ENCODE data around the gene VAV2.

VAV2 gene

DNA sequence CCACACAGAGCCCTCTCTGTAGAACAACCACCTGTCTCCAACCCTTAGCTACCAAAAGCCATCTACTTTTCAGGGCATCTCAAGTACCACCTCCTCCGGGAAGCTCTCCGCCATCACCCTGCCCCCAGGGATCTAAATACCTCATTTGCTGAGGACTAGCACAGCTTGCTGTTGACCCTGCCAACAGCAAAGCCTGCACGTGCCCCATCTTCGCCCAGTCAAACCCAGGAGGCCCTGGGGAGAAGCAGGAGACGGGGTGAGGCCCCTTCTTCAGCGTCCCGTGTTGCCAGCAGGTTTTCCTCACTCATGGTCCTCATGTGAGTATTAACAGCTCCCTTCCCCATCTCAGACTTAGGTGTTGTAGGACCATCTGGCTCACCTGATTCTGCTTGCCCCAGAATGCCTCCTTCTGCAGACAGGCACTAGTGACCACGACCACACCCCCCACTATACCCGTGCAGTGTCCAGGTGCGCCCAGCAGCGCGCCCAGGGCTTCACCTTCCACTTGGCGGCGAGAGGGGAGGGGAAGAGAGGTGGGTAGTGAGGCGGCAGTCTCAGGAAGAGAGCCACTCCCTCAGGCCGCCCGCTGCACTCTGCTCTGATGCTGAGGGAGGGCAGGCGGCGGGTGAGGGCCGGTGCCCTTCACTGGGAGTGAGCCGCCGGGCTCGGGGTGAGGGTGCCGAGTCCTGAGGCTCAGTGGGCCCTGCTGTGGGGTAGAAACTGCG, 11.1 kb downstream of the VAV2 start:
- no peak for DNase-seq (ENCODE audit: low read depth, low spot score)

GRCh38 chr9:133979921-133980863, 11.9 kb downstream of the VAV2 start:
- no peak for DNase-seq (ENCODE audit: low read depth, low spot score)

GRCh38 chr9:133979273-133979920, 12.7 kb downstream of the VAV2 start:
- no peak for DNase-seq (ENCODE audit: low read depth, low spot score)

DNA sequence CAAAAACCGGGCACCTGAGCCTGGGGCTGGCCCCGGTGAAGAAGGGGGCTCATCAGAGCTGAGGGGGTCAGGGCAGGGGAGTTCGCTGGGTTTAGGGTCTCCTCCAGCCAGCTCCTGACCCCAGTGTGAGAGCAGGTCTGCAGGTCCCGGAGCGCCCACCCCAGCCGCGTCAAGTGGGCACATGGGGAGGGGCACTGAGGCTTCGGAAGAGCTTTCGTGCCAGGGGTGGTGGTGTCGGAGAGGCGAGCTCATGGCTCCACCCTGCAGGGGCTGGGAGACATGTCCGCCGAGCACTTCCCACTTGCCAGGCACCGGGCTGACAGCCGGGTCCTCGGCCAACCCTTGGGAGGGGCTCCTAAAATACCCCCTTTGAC, 13.2 kb downstream of the VAV2 start:
- no peak for DNase-seq (ENCODE audit: low read depth, low spot score)

DNA sequence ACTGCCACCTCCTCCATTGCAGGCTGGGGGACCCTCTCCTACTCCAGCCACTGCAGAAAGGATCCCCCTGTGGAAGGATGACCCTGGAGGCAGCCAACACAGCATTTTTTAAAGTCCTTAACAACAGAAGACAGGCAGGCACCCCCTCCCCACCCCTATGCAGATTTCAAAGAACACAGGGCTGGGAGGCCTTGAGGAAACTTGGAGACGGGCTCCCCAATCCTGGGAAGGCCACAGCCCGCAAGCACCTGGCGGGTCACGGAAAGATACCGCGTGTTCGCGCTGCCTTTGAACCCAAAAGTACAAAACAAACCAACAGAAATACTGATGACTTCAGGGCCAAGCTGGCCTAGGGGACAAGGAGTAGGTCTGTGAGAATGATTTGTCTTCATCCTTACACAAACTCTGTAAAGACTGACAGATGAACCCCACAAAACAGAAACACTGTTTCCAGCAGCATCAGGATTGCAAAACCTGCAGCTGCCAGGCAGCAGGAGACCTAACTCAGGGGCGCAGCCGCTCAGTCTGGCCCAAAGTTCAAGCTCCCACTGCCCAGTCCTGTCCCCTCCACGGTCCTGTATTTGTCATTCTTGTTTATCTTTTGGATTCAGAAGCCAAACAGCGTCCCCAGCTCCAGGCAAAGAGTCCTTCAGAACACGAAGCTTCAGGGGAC, 13.8 kb downstream of the VAV2 start:
- no peak for DNase-seq (ENCODE audit: low read depth, low spot score)

DNA sequence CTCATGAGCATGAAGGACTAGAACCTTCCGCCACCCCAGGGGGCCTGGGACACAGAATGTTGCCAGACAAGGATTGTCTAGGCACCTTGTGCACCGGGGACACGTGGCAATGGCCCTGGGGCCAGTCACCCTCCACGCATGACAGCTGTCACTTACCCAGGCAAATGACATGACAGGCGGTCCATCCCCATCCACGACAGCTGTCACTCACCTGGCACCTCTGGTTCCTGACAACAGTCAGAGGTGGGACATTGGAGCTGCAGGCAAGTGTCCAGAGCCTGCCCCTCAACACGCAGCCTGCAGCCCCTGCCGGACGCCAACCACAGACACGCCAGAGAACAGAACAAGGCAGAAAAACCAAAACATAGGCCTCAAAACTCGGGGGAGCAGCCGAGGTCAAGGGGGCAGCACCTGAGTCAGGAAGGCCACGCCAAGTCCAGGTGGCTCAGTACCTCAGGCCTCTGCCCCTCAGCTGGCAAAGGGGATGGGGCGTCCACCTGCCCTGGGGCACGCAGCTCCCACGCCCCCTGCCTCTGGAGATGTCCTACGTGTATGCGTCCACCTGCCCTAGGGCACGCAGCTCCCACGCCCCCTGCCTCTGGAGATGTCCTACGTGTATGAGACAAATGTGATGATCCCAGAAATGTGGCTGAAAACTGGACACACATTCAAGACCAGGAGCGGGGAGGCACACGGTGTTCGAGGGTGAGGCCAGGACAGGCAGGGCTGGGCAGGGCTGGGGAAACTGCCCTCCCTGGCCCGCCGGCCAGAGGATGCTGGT, 14.5 kb downstream of the VAV2 start:
- DNase-seq (ENCODE audit: low read depth, low spot score): no peak

GRCh38 chr9:133976887-133977286, 15.2 kb downstream of the VAV2 start:
- DNase-seq (ENCODE audit: low read depth, low spot score): no peak

GRCh38 chr9:133976191-133976861, 15.8 kb downstream of the VAV2 start:
- DNase-seq (ENCODE audit: low read depth, low spot score): no peak

GRCh38 chr9:133975511-133975910, 16.6 kb downstream of the VAV2 start:
- DNase-seq (ENCODE audit: low read depth, low spot score): no peak

DNA sequence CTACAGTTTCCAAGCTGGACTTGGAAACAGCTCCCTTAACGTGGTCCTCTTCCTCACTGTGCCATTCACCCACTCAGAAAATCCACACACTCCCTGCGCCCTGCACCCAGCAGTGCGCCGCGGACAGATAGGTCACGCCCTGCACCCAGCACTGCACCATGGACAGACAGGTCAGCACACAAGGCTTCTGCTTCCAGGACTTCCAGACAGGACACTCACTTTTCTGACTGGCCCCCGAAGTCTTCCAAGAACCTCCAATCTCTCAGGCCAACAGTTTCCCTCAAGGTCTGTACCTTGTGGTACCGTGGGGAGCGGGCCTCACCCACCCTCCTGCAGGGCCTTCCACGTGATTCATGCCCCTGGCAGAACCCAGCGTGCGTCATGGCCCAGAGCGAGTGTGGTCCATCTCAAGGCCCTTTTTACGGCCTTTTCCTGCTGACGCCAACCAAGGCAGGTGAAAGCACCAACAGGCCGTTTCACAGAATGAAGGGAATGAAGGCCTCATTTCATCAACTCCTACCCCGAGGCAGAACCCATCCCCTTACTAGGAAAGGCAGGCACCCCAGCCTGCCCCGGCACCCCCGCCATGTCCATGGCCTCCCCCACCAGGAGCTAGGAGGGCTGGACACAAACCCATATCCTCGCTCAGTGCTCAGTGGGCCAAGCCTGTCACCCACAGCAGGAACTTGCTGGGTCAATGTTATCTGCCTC, 17.3 kb downstream of the VAV2 start:
- no peak for DNase-seq (ENCODE audit: low read depth, low spot score)

DNA sequence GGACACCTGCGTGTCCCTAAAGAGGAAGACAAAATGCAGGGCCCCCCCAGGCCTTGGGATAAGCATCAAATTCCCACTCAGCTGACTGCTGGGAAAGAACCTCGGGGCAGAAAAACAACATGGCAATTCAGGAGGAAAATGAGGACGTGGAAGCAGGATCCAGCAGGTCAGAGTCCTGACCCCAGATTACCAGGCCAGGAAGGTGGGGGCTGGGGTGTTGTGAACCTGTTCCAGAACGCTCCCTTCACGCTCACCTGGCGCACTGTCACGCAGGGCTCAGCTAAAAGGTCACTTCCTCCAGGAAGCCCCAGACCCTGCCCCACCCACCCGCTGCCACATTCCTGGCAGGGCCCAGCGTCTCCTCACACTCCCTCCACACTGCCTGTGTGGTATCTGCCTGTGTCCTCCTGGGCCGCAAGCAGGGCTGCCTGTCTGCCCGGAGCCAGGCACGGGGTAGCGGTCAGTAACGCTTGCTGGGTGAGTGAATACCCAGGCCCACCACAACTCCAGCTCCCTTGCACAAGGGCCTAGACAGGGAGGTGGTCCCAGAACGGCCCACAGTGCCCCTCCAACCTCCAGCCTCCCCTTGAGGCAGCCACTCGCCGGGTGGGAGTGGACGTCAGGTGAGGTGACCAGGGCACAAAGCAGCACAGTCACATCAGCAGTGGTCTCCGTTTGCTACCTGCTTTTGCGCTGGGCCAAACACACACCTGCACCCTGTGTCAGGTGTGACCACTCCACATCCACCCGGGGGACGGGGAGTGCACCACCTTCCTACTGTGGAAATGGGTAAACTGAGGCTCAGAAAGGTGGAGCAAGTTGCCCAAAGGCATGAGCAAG, 18.1 kb downstream of the VAV2 start:
- DNase-seq (ENCODE audit: low read depth, low spot score): no peak

DNA sequence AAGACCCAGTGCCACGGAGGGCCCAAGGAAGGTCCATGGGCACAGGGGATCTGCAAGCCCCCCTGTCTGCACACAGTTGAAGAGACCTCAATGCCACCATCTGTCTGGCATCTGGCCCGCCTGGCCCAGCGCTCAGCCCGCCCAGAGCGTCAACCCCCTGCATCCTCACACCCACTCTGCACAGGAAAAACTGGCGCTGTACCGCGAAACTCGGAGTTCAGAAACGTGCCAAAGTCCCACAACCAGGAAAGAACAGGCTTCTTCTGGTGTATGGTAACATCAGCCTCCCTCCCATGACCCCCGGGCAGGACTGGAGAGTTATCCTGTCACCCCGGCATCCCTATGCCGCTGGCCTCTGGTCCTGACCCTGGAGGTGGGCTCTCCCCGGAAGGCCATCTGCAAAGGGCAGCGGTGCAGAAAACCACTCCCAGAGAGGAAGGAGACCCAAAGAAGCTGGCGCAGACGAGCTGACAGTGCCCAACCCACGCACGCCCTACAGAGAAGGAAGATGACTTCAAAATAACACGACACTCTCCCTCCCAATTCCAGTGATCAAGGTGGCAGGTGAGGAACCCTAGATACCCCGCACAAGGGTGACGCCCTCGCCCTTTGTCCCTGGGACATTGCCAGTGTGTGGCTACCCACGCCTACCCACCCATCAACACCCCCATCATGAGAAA, 18.9 kb downstream of the VAV2 start:
- DNase-seq (ENCODE audit: low read depth, low spot score): no peak

DNA sequence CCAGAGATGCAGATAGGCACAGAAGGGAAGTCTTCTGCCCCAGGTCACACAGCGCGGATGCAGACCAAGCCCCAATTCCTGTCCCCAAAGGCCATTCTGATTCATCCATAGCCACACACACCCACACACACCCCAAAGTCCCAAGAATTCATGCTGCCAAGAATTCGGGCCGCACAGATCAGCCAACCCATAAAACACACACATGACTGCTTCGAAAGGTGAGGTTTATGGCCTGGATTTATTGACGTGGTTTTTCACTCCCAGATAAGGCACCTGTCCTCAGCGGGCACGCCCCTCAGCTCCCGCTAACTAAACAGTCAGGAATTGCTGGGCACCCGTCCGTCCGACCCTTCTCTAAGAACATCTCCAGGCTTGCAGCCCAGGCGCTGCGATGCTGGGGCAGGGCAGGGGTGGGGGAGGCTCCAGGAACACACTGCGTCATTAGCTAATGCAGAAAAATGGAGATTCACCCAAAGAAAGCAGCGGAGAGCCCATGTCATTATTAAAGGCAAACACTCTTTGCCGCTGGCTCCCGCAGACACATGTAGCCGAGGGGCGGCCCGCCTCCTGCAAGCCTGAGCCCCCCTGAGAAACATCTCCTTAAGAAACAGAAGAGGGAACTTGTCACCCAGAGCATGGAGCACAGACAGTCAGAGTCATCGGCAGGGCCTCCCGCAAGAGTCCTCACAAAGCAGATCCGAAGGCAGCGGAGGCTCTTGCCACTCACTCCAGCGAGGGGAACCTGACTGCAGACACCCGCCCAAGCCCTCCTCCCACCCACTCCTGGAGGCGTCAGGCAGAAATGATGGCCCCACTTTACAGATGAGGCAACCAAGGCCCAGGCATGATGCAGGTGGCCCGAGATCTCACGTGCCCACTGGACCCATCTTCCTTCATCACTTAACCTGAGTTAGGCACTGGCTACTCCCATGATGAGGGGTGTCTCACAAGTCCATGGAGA, 19.9 kb downstream of the VAV2 start:
- DNase-seq (ENCODE audit: low read depth, low spot score): no peak

DNA sequence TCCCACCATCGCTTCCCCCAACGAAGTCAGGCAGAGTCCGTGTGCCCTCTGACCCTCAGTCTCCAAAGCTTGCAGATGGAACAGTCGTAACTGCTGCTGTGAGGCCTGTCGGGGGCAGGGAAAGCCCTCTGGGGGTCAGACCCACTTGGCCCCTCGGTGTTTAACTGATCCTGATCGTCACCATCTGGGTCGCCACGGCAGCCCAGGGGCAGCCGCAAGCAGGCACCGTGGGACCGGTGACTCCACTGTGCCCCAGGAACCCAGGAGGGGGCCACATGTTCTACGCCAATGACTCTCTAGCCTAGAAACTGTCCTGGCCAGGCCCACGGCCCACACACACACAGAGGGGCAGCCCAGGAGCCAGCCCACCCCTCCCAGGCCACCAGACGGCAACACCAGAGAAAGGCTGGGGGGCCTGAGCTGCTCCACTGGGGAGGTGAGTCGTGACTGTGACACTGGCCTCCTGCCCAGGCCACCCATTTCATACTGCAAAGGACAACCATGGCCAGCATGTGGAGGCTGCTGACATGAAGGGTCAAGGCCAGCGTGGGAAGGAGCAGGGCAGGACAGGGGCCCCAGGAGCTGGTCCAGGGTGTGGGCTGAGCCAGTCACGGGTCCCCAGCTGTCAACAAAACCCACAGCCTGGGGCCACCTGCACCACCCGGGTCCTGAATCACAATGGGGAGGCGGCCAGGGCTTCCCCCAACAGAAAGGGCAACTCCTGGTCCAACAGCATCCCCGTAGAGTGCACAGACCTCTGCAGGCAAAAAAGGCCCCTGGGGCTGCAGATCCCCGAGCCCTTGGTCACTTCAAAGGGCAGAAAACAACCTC, 20.8 kb downstream of the VAV2 start:
- no peak for DNase-seq (ENCODE audit: low read depth, low spot score)

GRCh38 chr9:133970581-133971058, 21.5 kb downstream of the VAV2 start:
- DNase-seq (ENCODE audit: low read depth, low spot score): no peak
